A673 (cell line): Measurements from ENCODE around the gene SNX13.

Source experiments
- EZH2 ChIP-seq: fragments of 200-600 bp; sonication (generic); IDR thresholded peaks from 2 replicates; pipeline ENCODE4 v1.6.1; 2017; ENCODE audit warnings: borderline replicate concordance, low read depth, mild to moderate bottlenecking, mixed read lengths, antibody characterized with exemption, low read length; ENCODE audit not compliant: poor library complexity, severe bottlenecking
- TF ChIP-seq, protein P1 (sequence below): fragments of 300-800, 200-600 bp; sonication (generic); conservative IDR thresholded peaks from 2 replicates; pipeline ENCODE4 v1.5.1; 2017; ENCODE audit warnings: low read depth, mild to moderate bottlenecking, antibody characterized with exemption, low read length, moderate library complexity, mixed read lengths

DNA sequence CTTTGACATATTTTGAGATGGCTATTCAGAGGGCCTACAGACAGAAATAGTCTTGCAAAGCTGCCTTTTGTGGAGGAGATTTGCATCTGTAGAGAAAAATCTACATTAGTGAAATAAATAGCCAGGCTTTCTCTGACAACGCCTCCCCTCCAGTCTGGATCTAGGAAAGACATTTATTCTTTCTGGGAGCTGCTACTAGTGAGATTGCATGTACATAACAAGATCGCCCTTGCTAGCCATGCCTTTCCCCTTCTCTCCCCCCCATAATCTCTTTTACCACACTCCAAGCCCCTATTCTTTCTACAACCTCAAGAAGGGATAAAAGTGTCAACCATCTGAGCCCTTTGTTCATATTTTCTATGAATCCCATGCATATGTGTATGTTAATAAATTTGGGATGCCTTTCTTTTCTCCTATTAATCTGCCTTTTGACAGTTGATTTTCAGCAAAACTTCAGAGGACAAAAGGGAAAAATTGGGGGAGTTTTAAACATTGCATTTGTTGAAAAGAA lies 194.2 kb downstream of the SNX13 start:
- TF ChIP-seq, protein P1, sequence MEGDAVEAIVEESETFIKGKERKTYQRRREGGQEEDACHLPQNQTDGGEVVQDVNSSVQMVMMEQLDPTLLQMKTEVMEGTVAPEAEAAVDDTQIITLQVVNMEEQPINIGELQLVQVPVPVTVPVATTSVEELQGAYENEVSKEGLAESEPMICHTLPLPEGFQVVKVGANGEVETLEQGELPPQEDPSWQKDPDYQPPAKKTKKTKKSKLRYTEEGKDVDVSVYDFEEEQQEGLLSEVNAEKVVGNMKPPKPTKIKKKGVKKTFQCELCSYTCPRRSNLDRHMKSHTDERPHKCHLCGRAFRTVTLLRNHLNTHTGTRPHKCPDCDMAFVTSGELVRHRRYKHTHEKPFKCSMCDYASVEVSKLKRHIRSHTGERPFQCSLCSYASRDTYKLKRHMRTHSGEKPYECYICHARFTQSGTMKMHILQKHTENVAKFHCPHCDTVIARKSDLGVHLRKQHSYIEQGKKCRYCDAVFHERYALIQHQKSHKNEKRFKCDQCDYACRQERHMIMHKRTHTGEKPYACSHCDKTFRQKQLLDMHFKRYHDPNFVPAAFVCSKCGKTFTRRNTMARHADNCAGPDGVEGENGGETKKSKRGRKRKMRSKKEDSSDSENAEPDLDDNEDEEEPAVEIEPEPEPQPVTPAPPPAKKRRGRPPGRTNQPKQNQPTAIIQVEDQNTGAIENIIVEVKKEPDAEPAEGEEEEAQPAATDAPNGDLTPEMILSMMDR: no peak
- no peak for TF ChIP-seq EZH2
